PFSK-1 (cell line): ENCODE results near the gene ATP13A3.

Experiments used
- FOXP2 ChIP-seq: optimal IDR thresholded peaks from 2 replicates; pipeline ENCODE3; 2011; ENCODE audit warnings: borderline replicate concordance, control low read depth, inconsistent platforms; ENCODE audit not compliant: insufficient read depth; ENCODE audit errors: extremely low read length, extremely low read depth
- POLR2AphosphoS5 ChIP-seq: IDR thresholded peaks from 2 replicates; pipeline ENCODE4 v1.6.1; 2012; ENCODE audit warnings: low read depth, mild to moderate bottlenecking, control low read depth, low read length, moderate library complexity
- REST ChIP-seq, 2 experiments: IDR thresholded peaks; 2 replicates each; pipeline versions ENCODE4 v1.6.1 to v1.8.0; 2011 to 2012; ENCODE audit warnings: low read depth in 2 of 2, low read length in 2 of 2, control low read depth in 1 of 2, inconsistent platforms in 1 of 2, mild to moderate bottlenecking in 1 of 2, moderate library complexity in 1 of 2; ENCODE audit not compliant: insufficient read depth in 1 of 2
- SIN3A ChIP-seq: IDR thresholded peaks from 2 replicates; pipeline ENCODE4 v1.6.1; 2012; ENCODE audit warnings: mild to moderate bottlenecking, low read length, moderate library complexity, borderline replicate concordance; ENCODE audit not compliant: insufficient read depth
- TAF1 ChIP-seq: IDR thresholded peaks from 2 replicates; pipeline ENCODE4 v1.6.1; 2012; ENCODE audit warnings: low read length, control low read depth, borderline replicate concordance; ENCODE audit not compliant: insufficient read depth

The ATP13A3 gene

GRCh38 chr3:194387276-194387675, 99.5 kb downstream of the ATP13A3 start:
- TF ChIP-seq POLR2AphosphoS5: no peak
- TF ChIP-seq FOXP2: no peak
- no peak for TF ChIP-seq TAF1
- no peak for TF ChIP-seq REST (IDR thresholded peaks at IDR 0.05; ENCODE audit: insufficient read depth in 1 of 2, low read depth in 2 of 2, low read length in 2 of 2)
- TF ChIP-seq SIN3A: no peak

GRCh38 chr3:194386648-194387047, 100.2 kb downstream of the ATP13A3 start:
- no peak for TF ChIP-seq SIN3A
- TF ChIP-seq POLR2AphosphoS5: no peak
- TF ChIP-seq REST (IDR thresholded peaks at IDR 0.05; ENCODE audit: insufficient read depth in 1 of 2, low read depth in 2 of 2, low read length in 2 of 2): no peak
- TF ChIP-seq TAF1: no peak
- TF ChIP-seq FOXP2: no peak

GRCh38 chr3:194386066-194386465, 100.7 kb downstream of the ATP13A3 start:
- TF ChIP-seq TAF1 (no peak), FOXP2 (no peak), SIN3A (no peak), POLR2AphosphoS5 (no peak), REST (IDR thresholded peaks at IDR 0.05; ENCODE audit: insufficient read depth in 1 of 2, low read depth in 2 of 2, low read length in 2 of 2) (no peak)

- TF ChIP-seq POLR2AphosphoS5 (no peak), SIN3A (no peak), REST (IDR thresholded peaks at IDR 0.05; ENCODE audit: insufficient read depth in 1 of 2, low read depth in 2 of 2, low read length in 2 of 2) (no peak), FOXP2 (no peak), TAF1 (no peak)
These were observed 102.2 kb downstream of the ATP13A3 start for GRCh38 chr3:194384569-194385001.

GRCh38 chr3:194384156-194384555, 102.6 kb downstream of the ATP13A3 start:
- TF ChIP-seq REST (IDR thresholded peaks at IDR 0.05; ENCODE audit: insufficient read depth in 1 of 2, low read depth in 2 of 2, low read length in 2 of 2) (no peak), FOXP2 (no peak), POLR2AphosphoS5 (no peak), SIN3A (no peak), TAF1 (no peak)
